Measurements from ENCODE around the gene WIF1. TPM values are rescaled to one million over a fixed set of nuclear protein-coding genes. Genes with fewer than 3 reads are reported as not detected.

WIF1 gene
- polyA plus RNA-seq, 3 donors = not detected

- no CpG with 5 or more reads among the region's 1 CpG for WGBS (ENCODE audit: insufficient coverage)
- TF ChIP-seq CTCF (IDR thresholded peaks at IDR 0.05) = no peak
Measured at GRCh38 chr12:65081496-65081895, 39.6 kb downstream of the WIF1 start.

GRCh38 chr12:65074932-65075331 is 46.2 kb downstream of the WIF1 start:
- H3K36me3 Mint-ChIP-seq = no peaks in the 10 kb centered on the region
- Histone ChIP-seq H2AFZ (ENCODE audit: insufficient read depth, low read depth, low read length, poor library complexity, severe bottlenecking) (no peak overlapping the region), H4K20me1 (ENCODE audit: insufficient read depth, low read length) (no peaks in the 10 kb centered on the region), H3K79me2 (ENCODE audit: insufficient read depth, low read length) (no peaks in the 10 kb centered on the region), H3K9ac (ENCODE audit: insufficient read depth, low read length, poor library complexity, severe bottlenecking) (no peak overlapping the region), H3K4me2 (replicated peaks; ENCODE audit: extremely low read depth, low read length, poor library complexity, severe bottlenecking) (no peak overlapping the region), H3K4me3 (replicated peaks in 1 of 3; ENCODE audit: low read depth in 2 of 3, low read length in 3 of 3) (no peak overlapping the region), H3K36me3 (replicated peaks in 1 of 2; ENCODE audit: control insufficient read depth in 1 of 2, insufficient read depth in 2 of 2, low read length in 2 of 2) (no peaks in the 10 kb centered on the region), H3K4me1 (ENCODE audit: control insufficient read depth in 1 of 2, insufficient read depth in 2 of 2, low read length in 2 of 2) (no peaks in the 10 kb centered on the region), H3K9me3 (replicated peaks in 1 of 2; ENCODE audit: control insufficient read depth in 1 of 2, insufficient read depth in 1 of 2, low read length in 2 of 2) (no peaks in the 10 kb centered on the region), H3K27me3 (ENCODE audit: control insufficient read depth in 2 of 2, insufficient read depth in 2 of 2, low read length in 2 of 2) (no peaks in the 10 kb centered on the region), H3K27ac (ENCODE audit: low read depth in 1 of 2, low read length in 2 of 2) (no peak overlapping the region)
- H3K4me1 Mint-ChIP-seq = no peaks in the 10 kb centered on the region
- no peak for DNase-seq
- peaks cover 1 to 14% (median 9%) of the 10 kb centered on the region in 3 donors for H3K27me3 Mint-ChIP-seq (ENCODE audit: low read depth in 3 of 3)
- WGBS (ENCODE audit: insufficient coverage) = 87% methylated on average over 2 of the region's 6 CpGs
- H3K27ac Mint-ChIP-seq = no peak overlapping the region
- TF ChIP-seq CTCF (IDR thresholded peaks at IDR 0.05) = no peak
- intact Hi-C loops (cut with micrococcal nuclease) = no loop called here
- H3K9me3 Mint-ChIP-seq = peaks cover 0 to 1% (median 0%) of the 10 kb centered on the region in 7 donors
- H3K4me3 Mint-ChIP-seq = no peak overlapping the region

More at GRCh38 chr12:65081496-65081895, 39.6 kb downstream of the WIF1 start:
- peaks cover 0 to 1% (median 0%) of the 10 kb centered on the region in 7 donors for H3K9me3 Mint-ChIP-seq
- no peak overlapping the region for H3K4me2 ChIP-seq (replicated peaks; ENCODE audit: extremely low read depth, low read length, poor library complexity, severe bottlenecking)
- H3K27ac ChIP-seq (ENCODE audit: low read depth in 1 of 2, low read length in 2 of 2) = no peak overlapping the region
- no peak overlapping the region for H3K9ac ChIP-seq (ENCODE audit: insufficient read depth, low read length, poor library complexity, severe bottlenecking)
- DNase-seq = no peak
- H4K20me1 ChIP-seq (ENCODE audit: insufficient read depth, low read length) = no peaks in the 10 kb centered on the region
- no peak overlapping the region for H3K4me3 ChIP-seq (replicated peaks in 1 of 3; ENCODE audit: low read depth in 2 of 3, low read length in 3 of 3)
- intact Hi-C loops (cut with micrococcal nuclease) = no loop called here
- H2AFZ ChIP-seq (ENCODE audit: insufficient read depth, low read depth, low read length, poor library complexity, severe bottlenecking) = no peak overlapping the region
- no peaks in the 10 kb centered on the region for H3K9me3 ChIP-seq (replicated peaks in 1 of 2; ENCODE audit: control insufficient read depth in 1 of 2, insufficient read depth in 1 of 2, low read length in 2 of 2)
- peaks cover 5 to 6% of the 10 kb centered on the region in 2 donors for H3K4me1 ChIP-seq (ENCODE audit: control insufficient read depth in 1 of 2, insufficient read depth in 2 of 2, low read length in 2 of 2)
- no peak overlapping the region for H3K27ac Mint-ChIP-seq
- H3K4me3 Mint-ChIP-seq = no peak overlapping the region
- no peaks in the 10 kb centered on the region for H3K36me3 ChIP-seq (replicated peaks in 1 of 2; ENCODE audit: control insufficient read depth in 1 of 2, insufficient read depth in 2 of 2, low read length in 2 of 2)
- no peaks in the 10 kb centered on the region for H3K36me3 Mint-ChIP-seq
- H3K4me1 Mint-ChIP-seq = peaks cover 5% of the 10 kb centered on the region
- H3K27me3 ChIP-seq (ENCODE audit: control insufficient read depth in 2 of 2, insufficient read depth in 2 of 2, low read length in 2 of 2) = peaks cover 2 to 6% of the 10 kb centered on the region in 2 donors
- peaks cover 3 to 17% (median 5%) of the 10 kb centered on the region in 3 donors for H3K27me3 Mint-ChIP-seq (ENCODE audit: low read depth in 3 of 3)
- H3K79me2 ChIP-seq (ENCODE audit: insufficient read depth, low read length) = no peaks in the 10 kb centered on the region
